Small intestine (tissue), 7 donors: ENCODE measurements around the gene TMEM132C. TPM values are rescaled to one million over a fixed set of nuclear protein-coding genes. Genes with fewer than 3 reads are reported as not detected.

Experiments used
- DNase-seq, 2 donors: peaks; one replicate each; pipeline versions ENCODE4 v3.0.0 to v3.0.0-alpha.2; 2013
- FAIRE-seq: peaks from 2 replicates; lab custom pipeline; 2012; peaks lifted over from hg19 to GRCh38; lab: Jason Lieb, UNC
- H3K27ac ChIP-seq, 3 donors: one replicate each; pipeline ENCODE4 v1.5.1; 2013; ENCODE audit warnings: low read length in 2 of 3, mild to moderate bottlenecking in 2 of 3, control low read depth in 1 of 3, inconsistent platforms in 1 of 3, low read depth in 1 of 3, moderate library complexity in 1 of 3
- H3K27me3 ChIP-seq, 3 donors: one replicate each; pipeline ENCODE4 v1.6.1; 2013; ENCODE audit warnings: low read length in 3 of 3, inconsistent platforms in 1 of 3; ENCODE audit not compliant: control insufficient read depth in 3 of 3, insufficient read depth in 3 of 3
- H3K36me3 ChIP-seq, 3 donors: one replicate each; pipeline ENCODE4 v1.6.1; 2013; ENCODE audit warnings: low read length in 3 of 3, inconsistent platforms in 1 of 3, low read depth in 1 of 3, mild to moderate bottlenecking in 1 of 3, moderate library complexity in 1 of 3; ENCODE audit not compliant: control insufficient read depth in 3 of 3, insufficient read depth in 2 of 3
- H3K4me1 ChIP-seq, 3 donors: one replicate each; pipeline ENCODE4 v1.6.1; 2013; ENCODE audit warnings: low read length in 2 of 3, inconsistent platforms in 1 of 3, low read depth in 1 of 3, mild to moderate bottlenecking in 1 of 3, moderate library complexity in 1 of 3; ENCODE audit not compliant: control insufficient read depth in 3 of 3, insufficient read depth in 2 of 3
- H3K4me3 ChIP-seq, 3 donors: one replicate each; pipeline ENCODE4 v1.5.1; 2013; ENCODE audit warnings: low read length in 3 of 3, control low read depth in 1 of 3, inconsistent platforms in 1 of 3, low read depth in 1 of 3, mild to moderate bottlenecking in 1 of 3, moderate library complexity in 1 of 3
- H3K9me3 ChIP-seq, 2 donors: one replicate each; pipeline ENCODE4 v1.6.1; 2013; ENCODE audit warnings: low read depth in 1 of 2, low read length in 1 of 2; ENCODE audit not compliant: control insufficient read depth in 2 of 2, insufficient read depth in 1 of 2
- WGBS, 3 donors: extraction: QIAGEN DNeasy Blood & Tissue Kit; methylation state at CpG; one replicate each; pipeline ENCODE4 v1.1.7; 2013; 5-methylcytosine and 5-hydroxymethylcytosine counted together
- polyA plus RNA-seq, 4 donors: library from polyadenylated mRNA; stranded (reverse) in 3 of 4; unstranded in 1 of 4; fragments of 200-250 nt in 3 of 4; fragments of 120-200 nt in 1 of 4; gene quantifications; one replicate each; pipeline versions ENCODE4 v1.2.1 to v1.2.3, GENCODE V29; 2013
- donor health status: healthy with polysubstance abuse.
- donor health status: control.
- donor health status: control.
- donor health status: Bipolar disorder and iron deficiency.
- donor health status: healthy.

TMEM132C gene
- polyA plus RNA-seq, 4 donors, result 0.27 to 3.2 (median 0.27) TPM; not detected in 1

GRCh38 chr12:128507470-128507869, 240.5 kb downstream of the TMEM132C start:
- Histone ChIP-seq H3K27ac (no peak overlapping the region), H3K4me1 (no peaks in the 10 kb centered on the region), H3K27me3 (no peaks in the 10 kb centered on the region), H3K36me3 (no peaks in the 10 kb centered on the region), H3K9me3 (peaks cover 0 to 45% of the 10 kb centered on the region in 2 donors), H3K4me3 (no peak overlapping the region)
- DNase-seq (no peak), FAIRE-seq (no peak)
- WGBS, 3 donors, result 84 to 87% (median 84%) methylated on average over 7 of the region's 7 CpGs

- Histone ChIP-seq H3K9me3 (peaks cover 0 to 43% of the 10 kb centered on the region in 2 donors), H3K4me1 (no peaks in the 10 kb centered on the region), H3K27me3 (no peaks in the 10 kb centered on the region), H3K4me3 (no peak overlapping the region), H3K27ac (no peak overlapping the region), H3K36me3 (no peaks in the 10 kb centered on the region)
- FAIRE-seq, result no peak
- WGBS, 3 donors, result 87 to 92% (median 92%) methylated on average over 4 of the region's 4 CpGs
- DNase-seq, result no peak
Measured at GRCh38 chr12:128509170-128509569, 242.2 kb downstream of the TMEM132C start.

GRCh38 chr12:128510511-128510910, 243.5 kb downstream of the TMEM132C start:
- H3K27me3 ChIP-seq, result no peaks in the 10 kb centered on the region
- peaks cover 0 to 40% of the 10 kb centered on the region in 2 donors for H3K9me3 ChIP-seq
- no peak for DNase-seq
- no peaks in the 10 kb centered on the region for H3K4me1 ChIP-seq
- no peaks in the 10 kb centered on the region for H3K36me3 ChIP-seq
- H3K27ac ChIP-seq, result no peak overlapping the region
- no peak overlapping the region for H3K4me3 ChIP-seq
- FAIRE-seq, result no peak
- 74 to 81% (median 78%) methylated on average over 8 of the region's 8 CpGs for WGBS, 3 donors

- H3K4me1 ChIP-seq, result no peaks in the 10 kb centered on the region
- no peaks in the 10 kb centered on the region for H3K36me3 ChIP-seq
- DNase-seq, result no peak
- H3K27ac ChIP-seq, result no peak overlapping the region
- FAIRE-seq, result no peak
- WGBS, 3 donors, result 68 to 77% (median 69%) methylated on average over 6 of the region's 6 CpGs
- no peak overlapping the region for H3K4me3 ChIP-seq
- no peaks in the 10 kb centered on the region for H3K27me3 ChIP-seq
- peaks cover 0 to 40% of the 10 kb centered on the region in 2 donors for H3K9me3 ChIP-seq
Measured at GRCh38 chr12:128513331-128513730, 246.4 kb downstream of the TMEM132C start.

- Histone ChIP-seq H3K27ac (no peak overlapping the region), H3K36me3 (no peaks in the 10 kb centered on the region), H3K9me3 (peaks cover 0 to 35% of the 10 kb centered on the region in 2 donors), H3K4me3 (no peak overlapping the region), H3K4me1 (no peaks in the 10 kb centered on the region), H3K27me3 (no peaks in the 10 kb centered on the region)
- FAIRE-seq (no peak), DNase-seq (no peak)
- WGBS, 3 donors, result 65 to 78% (median 78%) methylated on average over 6 of the region's 6 CpGs
Measured at GRCh38 chr12:128513831-128514230, 246.9 kb downstream of the TMEM132C start.

- Histone ChIP-seq H3K27ac (no peak overlapping the region), H3K36me3 (no peaks in the 10 kb centered on the region), H3K9me3 (peaks cover 0 to 15% of the 10 kb centered on the region in 2 donors), H3K4me1 (no peaks in the 10 kb centered on the region), H3K27me3 (no peaks in the 10 kb centered on the region), H3K4me3 (no peak overlapping the region)
- DNase-seq, result no peak
- WGBS, 3 donors, result 52 to 61% (median 55%) methylated on average over 4 of the region's 4 CpGs
- FAIRE-seq, result no peak
Measured at GRCh38 chr12:128518644-128519043, 251.7 kb downstream of the TMEM132C start.

GRCh38 chr12:128519426-128519825, 252.5 kb downstream of the TMEM132C start:
- H3K4me1 ChIP-seq, result no peaks in the 10 kb centered on the region
- H3K4me3 ChIP-seq, result no peak overlapping the region
- FAIRE-seq, result no peak
- WGBS, 3 donors, result 22 to 49% (median 39%) methylated on average over 3 of the region's 3 CpGs
- no peak for DNase-seq
- no peaks in the 10 kb centered on the region for H3K36me3 ChIP-seq
- H3K27me3 ChIP-seq, result no peaks in the 10 kb centered on the region
- peaks cover 0 to 15% of the 10 kb centered on the region in 2 donors for H3K9me3 ChIP-seq
- H3K27ac ChIP-seq, result no peak overlapping the region

- H3K4me1 ChIP-seq, result no peaks in the 10 kb centered on the region
- peaks cover 0 to 2% of the 10 kb centered on the region in 2 donors for H3K9me3 ChIP-seq
- H3K27me3 ChIP-seq, result no peaks in the 10 kb centered on the region
- no peaks in the 10 kb centered on the region for H3K36me3 ChIP-seq
- WGBS, 3 donors, result 88 to 91% (median 91%) methylated on average over 10 of the region's 10 CpGs
- H3K4me3 ChIP-seq, result no peak overlapping the region
- DNase-seq (no peak), FAIRE-seq (no peak)
- no peak overlapping the region for H3K27ac ChIP-seq
Measured at GRCh38 chr12:128521981-128522380, 255.0 kb downstream of the TMEM132C start.

- Histone ChIP-seq H3K27ac (no peak overlapping the region), H3K9me3 (peaks cover 0 to 2% of the 10 kb centered on the region in 2 donors), H3K27me3 (no peaks in the 10 kb centered on the region), H3K4me3 (no peak overlapping the region), H3K36me3 (no peaks in the 10 kb centered on the region), H3K4me1 (no peaks in the 10 kb centered on the region)
- WGBS, 3 donors, result 79 to 86% (median 81%) methylated on average over 6 of the region's 6 CpGs
- DNase-seq (no peak), FAIRE-seq (no peak)
Measured at GRCh38 chr12:128524439-128524838, 257.5 kb downstream of the TMEM132C start.
